Measurements from ENCODE around the gene SIRPG. TPM values are rescaled to one million over a fixed set of nuclear protein-coding genes. Genes with fewer than 3 reads are reported as not detected.
A peak's percentile ranks its signal among the peaks of the same experiment; 100 is the strongest.

The SIRPG gene
- total RNA-seq, 1 donor from 2014 or later, result not detected

DNA sequence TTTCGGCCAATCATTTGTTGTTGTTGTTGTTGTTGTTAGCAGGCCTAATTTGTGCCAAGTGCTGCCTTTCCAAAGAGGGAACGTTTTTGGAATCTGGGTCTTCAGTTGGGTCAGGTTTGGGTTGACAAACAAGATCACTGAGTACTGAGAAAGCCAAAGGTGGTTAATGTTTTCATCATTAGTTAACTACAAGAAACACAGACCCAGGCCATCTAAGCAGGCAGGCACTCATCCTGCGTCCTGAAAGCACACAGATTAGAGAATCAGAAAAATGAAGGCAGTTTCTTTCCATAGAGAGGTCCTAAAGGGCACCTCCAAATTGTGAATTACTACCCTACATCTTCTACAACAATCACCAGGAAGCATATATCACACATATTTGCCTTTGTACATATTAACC is 15.1 kb upstream of the SIRPG start:
- H3K36me3 Mint-ChIP-seq (ENCODE audit: unreplicated experiment), result no peaks in the 10 kb centered on the region
- H3K4me1 Mint-ChIP-seq (ENCODE audit: unreplicated experiment), result peaks cover 16% of the 10 kb centered on the region
- no peak overlapping the region for H3K27ac Mint-ChIP-seq (ENCODE audit: unreplicated experiment)
- no peaks in the 10 kb centered on the region for H3K27me3 Mint-ChIP-seq (ENCODE audit: unreplicated experiment)
- H3K4me3 Mint-ChIP-seq (ENCODE audit: unreplicated experiment), result no peak overlapping the region
- DNase-seq (ENCODE audit: extremely low spot score, unreplicated experiment), result no peak
- H3K9me3 Mint-ChIP-seq (ENCODE audit: unreplicated experiment), result no peaks in the 10 kb centered on the region
- TF ChIP-seq, protein P1, sequence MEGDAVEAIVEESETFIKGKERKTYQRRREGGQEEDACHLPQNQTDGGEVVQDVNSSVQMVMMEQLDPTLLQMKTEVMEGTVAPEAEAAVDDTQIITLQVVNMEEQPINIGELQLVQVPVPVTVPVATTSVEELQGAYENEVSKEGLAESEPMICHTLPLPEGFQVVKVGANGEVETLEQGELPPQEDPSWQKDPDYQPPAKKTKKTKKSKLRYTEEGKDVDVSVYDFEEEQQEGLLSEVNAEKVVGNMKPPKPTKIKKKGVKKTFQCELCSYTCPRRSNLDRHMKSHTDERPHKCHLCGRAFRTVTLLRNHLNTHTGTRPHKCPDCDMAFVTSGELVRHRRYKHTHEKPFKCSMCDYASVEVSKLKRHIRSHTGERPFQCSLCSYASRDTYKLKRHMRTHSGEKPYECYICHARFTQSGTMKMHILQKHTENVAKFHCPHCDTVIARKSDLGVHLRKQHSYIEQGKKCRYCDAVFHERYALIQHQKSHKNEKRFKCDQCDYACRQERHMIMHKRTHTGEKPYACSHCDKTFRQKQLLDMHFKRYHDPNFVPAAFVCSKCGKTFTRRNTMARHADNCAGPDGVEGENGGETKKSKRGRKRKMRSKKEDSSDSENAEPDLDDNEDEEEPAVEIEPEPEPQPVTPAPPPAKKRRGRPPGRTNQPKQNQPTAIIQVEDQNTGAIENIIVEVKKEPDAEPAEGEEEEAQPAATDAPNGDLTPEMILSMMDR (IDR thresholded peaks at IDR 0.05), result no peak

DNA sequence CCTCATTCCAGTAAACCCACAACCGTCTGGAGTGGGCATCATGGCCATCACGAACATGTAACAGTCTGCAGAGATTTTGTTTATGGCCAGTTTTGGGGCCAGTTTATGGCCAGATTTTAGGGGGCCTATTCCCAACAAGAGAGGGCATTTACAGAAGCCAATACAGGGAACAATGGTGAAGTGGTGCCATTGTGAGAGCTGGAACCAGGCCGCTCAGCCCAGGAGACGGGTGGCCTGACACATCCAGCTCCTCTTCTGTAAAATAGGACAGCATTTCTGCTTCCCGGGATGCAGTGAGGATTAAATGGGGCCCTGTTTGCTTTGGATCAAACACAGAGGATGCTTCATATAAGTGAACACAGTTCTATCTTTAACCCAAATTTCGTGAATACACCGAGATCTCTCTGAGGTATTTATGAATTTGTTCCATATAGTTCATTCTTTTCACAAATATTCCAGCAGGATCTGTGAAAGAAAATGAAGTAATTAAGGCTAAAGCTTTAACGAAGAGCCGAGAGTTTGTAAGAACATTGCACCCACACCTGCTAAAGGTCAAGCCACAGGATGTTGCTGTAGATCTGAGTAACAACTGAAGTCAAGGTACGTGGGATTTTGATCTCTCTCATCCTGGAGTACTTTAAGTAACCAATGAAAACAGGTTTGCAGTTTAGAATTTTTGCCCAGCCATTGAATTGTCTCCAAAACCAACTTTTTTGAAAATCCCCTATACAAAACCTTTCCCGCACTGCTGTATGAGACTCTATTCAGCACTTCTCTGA is 14.5 kb upstream of the SIRPG start:
- Mint-ChIP-seq H3K27me3 (ENCODE audit: unreplicated experiment) (no peaks in the 10 kb centered on the region), H3K27ac (ENCODE audit: unreplicated experiment) (no peak overlapping the region), H3K36me3 (ENCODE audit: unreplicated experiment) (no peaks in the 10 kb centered on the region), H3K9me3 (ENCODE audit: unreplicated experiment) (no peaks in the 10 kb centered on the region), H3K4me1 (ENCODE audit: unreplicated experiment) (peaks cover 16% of the 10 kb centered on the region), H3K4me3 (ENCODE audit: unreplicated experiment) (no peak overlapping the region)
- TF ChIP-seq, protein P1 (IDR thresholded peaks at IDR 0.05), result no peak
- DNase-seq (ENCODE audit: extremely low spot score, unreplicated experiment), result no peak

DNA sequence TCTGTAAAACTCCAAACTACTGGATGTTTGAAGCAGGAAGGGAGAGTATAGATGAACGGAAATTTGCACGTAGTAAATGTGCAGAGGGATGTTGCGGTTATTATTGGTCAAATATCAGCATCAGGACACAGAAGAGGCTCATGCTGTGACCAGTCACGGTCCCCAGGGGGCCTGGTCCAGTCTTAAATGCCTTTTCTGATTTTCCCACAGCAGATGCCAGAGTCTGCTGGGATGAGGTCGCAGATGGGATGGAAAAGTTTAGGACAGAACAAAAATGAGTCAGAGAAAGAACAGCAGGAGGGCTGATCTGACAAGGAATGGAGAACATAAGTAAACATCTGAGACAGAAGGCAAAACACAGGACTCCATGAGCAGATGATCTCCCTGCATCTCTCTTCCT is 11.7 kb upstream of the SIRPG start:
- H3K4me3 Mint-ChIP-seq (ENCODE audit: unreplicated experiment), result peak overlapping the region; percentile 12
- peaks cover 16% of the 10 kb centered on the region for H3K4me1 Mint-ChIP-seq (ENCODE audit: unreplicated experiment)
- TF ChIP-seq, protein P1 (IDR thresholded peaks at IDR 0.05), result no peak
- no peaks in the 10 kb centered on the region for H3K27me3 Mint-ChIP-seq (ENCODE audit: unreplicated experiment)
- H3K9me3 Mint-ChIP-seq (ENCODE audit: unreplicated experiment), result no peaks in the 10 kb centered on the region
- peak overlapping the region; percentile 64 for H3K27ac Mint-ChIP-seq (ENCODE audit: unreplicated experiment)
- H3K36me3 Mint-ChIP-seq (ENCODE audit: unreplicated experiment), result no peaks in the 10 kb centered on the region
- DNase-seq (ENCODE audit: extremely low spot score, unreplicated experiment), result no peak

DNA sequence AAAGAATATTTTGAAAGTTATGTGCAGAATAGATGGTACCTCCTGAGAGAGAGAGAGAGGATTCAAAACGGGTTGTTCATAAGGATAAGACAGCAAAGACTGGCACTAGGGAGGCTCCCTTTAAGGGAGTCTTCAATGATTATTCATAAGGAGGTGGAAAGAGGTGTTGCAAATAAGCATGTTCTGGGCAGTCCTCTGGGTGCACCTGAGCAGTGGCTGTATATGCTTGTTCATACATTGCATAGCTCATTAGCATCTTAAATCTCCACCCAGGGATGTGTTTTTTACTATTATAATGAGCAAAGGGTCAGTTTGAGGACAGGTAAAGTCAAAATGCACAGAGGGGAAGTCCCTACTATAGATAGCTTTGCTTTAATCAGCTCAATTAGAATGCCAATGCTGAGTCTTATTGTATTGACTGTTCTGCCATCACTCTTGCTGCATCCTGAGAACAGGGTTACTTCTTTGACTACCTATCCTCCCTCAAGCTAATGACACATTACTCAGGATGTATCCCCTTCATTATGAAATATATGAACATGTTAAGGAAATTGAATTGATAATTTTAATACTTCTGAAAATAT is 10.0 kb upstream of the SIRPG start:
- H3K27me3 Mint-ChIP-seq (ENCODE audit: unreplicated experiment), result peaks cover 2% of the 10 kb centered on the region
- DNase-seq (ENCODE audit: extremely low spot score, unreplicated experiment), result no peak
- H3K36me3 Mint-ChIP-seq (ENCODE audit: unreplicated experiment), result no peaks in the 10 kb centered on the region
- no peaks in the 10 kb centered on the region for H3K9me3 Mint-ChIP-seq (ENCODE audit: unreplicated experiment)
- peaks cover 20% of the 10 kb centered on the region for H3K4me1 Mint-ChIP-seq (ENCODE audit: unreplicated experiment)
- no peak overlapping the region for H3K27ac Mint-ChIP-seq (ENCODE audit: unreplicated experiment)
- TF ChIP-seq, protein P1 (IDR thresholded peaks at IDR 0.05), result no peak
- no peak overlapping the region for H3K4me3 Mint-ChIP-seq (ENCODE audit: unreplicated experiment)

DNA sequence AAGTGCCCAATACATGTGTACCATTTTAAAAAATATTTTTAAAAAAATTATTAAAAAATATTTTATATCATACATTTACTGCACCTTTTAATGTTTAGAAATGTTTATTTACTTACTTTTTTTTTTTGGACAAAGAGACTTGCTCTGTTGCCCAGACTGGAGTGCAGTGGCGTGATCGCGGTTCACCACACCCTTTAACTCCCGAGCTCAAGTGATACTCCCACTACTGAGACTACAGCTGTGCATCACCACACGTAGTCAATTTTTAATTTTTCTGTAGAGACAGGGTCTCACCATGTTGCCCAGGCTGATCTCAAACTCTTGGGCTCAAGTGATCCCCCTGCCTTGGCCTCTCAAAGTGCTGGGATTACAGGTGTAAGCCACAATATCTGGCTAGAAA is 9.2 kb upstream of the SIRPG start:
- H3K9me3 Mint-ChIP-seq (ENCODE audit: unreplicated experiment), result no peaks in the 10 kb centered on the region
- peaks cover 3% of the 10 kb centered on the region for H3K27me3 Mint-ChIP-seq (ENCODE audit: unreplicated experiment)
- TF ChIP-seq, protein P1 (IDR thresholded peaks at IDR 0.05), result no peak
- H3K27ac Mint-ChIP-seq (ENCODE audit: unreplicated experiment), result no peak overlapping the region
- H3K36me3 Mint-ChIP-seq (ENCODE audit: unreplicated experiment), result no peaks in the 10 kb centered on the region
- DNase-seq (ENCODE audit: extremely low spot score, unreplicated experiment), result no peak
- peaks cover 24% of the 10 kb centered on the region for H3K4me1 Mint-ChIP-seq (ENCODE audit: unreplicated experiment)
- no peak overlapping the region for H3K4me3 Mint-ChIP-seq (ENCODE audit: unreplicated experiment)

All from osteocyte (in vitro differentiated cells).